ENCODE data around the gene RPS3.
"Not testable (repeated sequence)": the region's sequence is repeated elsewhere in the genome, so short reads cannot be mapped to it uniquely, and the experiment has no call there.

Gene RPS3

DNA sequence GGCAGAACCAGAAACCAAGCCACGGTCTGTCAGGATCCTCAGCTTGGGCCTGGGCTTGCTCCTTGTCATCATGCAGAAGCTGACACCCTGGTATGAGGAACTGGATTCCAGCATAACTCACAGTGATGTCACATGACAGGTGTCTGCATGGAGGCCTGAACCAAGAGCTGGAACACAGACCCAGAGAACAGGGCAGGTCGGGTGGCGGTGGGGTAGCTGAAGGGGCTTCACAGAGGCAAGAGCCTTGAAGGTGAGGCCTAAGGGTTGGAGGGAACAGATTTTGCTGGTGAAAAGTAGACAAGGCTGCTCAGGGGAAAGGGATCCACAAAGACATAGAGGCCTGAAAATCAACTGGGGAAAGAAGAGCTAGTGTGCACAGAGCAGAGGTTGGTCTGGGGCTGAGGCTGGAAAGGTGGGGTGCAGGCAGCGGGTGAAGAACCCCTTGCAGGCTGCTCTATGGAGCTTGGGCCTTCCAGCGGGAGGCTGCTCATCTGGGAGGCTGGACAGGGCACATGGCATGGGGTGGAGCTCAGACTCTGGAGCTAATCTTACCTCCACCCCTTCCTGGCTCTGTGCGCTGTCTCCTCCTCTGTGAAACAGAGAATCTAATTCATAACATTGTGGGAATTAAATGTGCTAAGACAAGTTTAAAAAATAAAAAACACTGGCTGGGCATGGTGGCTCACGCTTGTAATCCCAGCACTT is 18.4 kb upstream of the RPS3 start:
- DNase-seq = peak; percentile 68 to 86 (median 82)

DNA sequence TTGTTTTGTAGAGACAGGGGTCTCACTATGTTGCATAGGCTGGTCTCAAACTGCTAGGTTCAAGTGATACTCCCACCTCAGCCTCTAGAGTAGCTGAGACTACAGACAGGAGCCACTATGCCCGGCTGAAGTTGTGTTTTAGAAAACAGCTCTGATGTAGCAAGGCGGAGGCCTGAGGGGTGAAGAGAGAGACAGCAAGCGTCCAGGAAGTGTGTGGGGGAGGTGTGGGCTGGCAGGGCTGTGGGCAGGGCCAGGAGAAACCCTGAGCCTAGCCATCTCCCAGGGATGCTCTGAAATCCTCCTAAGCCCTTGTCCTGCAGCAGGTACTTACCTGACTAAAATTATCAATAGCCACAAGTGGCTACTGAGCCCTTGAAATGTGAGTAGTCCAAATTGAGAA is 16.1 kb upstream of the RPS3 start:
- peak; percentile 38 to 72 (median 54) for DNase-seq

DNA sequence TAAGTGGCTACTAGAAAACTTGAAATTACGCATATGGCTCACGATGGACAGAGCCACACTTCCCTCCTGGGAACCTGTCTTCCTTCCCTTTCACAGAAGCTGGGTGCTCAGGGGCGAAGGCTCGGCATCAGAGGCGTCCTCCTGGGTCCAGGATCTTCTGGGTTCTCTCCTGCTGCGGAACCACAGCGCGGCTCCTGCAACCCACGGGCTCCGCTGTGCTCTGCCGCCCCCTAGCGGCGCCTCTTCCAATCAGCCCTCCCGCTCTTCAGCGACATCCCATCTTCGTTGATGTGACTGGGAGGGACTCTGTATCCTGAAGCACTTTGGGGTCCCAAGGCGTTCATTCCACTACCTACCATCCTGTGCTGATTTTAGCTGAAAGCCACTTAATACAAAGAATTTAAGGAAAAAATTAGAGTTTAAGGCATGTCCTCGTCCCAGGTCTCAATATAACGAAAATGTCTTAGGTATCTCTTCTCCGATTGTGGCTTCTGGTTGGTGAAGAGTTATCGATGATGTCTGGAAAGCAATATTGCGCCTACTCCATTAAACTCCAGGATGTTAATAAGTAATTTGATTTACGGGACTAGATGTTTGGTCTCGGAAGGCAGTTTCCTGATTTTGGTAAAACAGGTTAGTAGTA is 14.8 kb upstream of the RPS3 start:
- peak; percentile 85 to 94 (median 92) for DNase-seq

DNA sequence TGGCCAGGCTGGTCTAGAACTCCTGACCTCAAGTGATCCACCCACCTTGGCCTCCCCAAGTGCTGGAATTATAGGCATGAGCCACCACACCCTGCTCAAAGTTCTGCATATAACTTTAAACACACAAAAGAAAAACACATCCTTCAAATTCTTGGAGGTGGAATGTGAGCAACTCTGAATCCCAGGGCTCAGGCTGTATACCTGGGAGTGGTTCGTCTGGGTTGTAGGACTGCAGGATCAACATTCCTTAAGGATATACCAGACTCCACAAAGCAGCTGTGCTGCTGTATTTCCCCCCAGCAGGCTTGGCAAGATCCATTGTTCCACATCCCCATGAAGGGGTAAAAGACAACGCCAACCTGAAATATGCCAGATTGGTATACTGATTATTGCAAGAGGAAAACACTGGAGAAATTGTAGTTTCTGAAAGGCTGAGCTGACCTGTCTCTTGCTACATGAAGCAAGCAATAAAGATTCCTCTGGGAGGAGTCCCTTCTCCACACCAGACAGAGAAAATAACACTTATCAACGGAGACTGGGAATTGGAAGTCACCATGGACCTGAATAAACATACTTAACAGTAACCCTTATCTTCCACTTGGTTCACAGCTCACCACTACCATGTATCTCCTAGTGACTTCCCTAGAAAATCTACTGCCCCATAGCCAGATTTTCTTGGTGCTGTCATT is 12.2 kb upstream of the RPS3 start:
- no peak for DNase-seq

DNA sequence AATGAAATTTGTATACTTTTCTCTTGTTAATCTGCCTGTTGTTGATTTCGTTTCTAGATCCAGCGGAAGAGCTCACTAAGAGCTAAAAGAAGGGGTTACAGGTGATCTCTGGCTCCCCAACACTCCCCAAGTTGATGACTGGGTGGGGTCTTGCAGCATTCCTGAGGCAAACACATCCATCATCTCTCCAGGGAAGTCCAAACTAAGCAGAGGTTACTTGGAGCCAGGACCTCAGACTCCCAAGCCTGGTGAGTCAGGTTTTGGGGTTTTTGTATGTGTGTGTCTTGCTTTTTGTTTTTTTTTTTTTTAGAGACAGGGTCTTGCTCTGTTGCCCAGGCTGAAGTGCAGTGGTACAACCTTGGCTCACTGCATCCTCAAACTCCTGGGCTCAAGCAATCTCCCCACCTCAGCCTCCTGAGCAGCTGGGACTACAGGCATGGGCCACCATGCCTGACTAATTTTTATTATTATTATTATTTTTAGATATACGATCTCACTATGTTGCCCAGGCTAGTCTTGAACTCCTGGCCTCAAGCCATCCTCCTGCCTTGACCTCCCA is 11.5 kb upstream of the RPS3 start:
- no peak for DNase-seq

DNA sequence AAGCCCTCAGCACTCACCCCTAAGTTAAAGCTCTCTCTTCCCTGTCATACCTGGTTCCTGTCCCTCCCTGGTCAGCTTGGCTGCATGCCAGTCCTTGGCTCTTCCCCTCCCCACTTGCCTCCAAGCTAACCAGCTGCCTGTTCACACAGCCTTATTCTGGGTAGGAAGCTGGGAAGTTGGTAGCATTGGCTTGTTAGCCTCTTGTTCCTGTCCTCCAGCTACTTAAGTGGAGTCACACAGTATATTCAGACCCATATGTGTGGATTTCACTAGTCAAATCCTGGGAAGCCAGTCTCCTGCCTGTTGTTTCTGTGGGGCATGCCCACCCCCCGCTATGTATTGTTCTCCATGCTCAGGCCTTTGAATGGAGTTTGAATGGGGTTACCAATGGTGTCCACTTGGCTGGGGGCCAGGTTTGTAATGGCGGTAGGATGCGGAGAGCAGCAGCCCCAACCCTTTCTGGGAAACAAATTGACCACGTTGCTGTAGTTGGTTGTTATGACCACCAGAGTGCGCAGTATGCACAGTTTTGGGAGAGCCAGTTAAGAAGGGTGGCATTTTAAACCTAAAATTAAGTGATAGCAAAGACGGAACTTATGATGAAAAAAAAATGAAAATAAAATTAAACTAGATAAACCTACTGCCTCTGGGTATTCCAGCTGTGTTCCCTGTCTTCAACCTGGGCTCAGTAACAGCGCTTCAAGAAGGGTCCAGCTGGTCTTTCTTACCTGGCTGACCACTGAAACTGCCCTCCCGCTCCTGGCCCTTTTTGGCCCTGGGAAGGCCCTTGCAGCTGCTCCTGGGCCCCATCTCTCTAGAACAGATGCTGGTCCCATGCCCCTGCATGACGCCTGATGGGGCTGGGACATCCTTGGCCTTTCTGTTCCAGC is 10.7 kb upstream of the RPS3 start:
- peak; percentile 79 to 86 (median 84) for DNase-seq

DNA sequence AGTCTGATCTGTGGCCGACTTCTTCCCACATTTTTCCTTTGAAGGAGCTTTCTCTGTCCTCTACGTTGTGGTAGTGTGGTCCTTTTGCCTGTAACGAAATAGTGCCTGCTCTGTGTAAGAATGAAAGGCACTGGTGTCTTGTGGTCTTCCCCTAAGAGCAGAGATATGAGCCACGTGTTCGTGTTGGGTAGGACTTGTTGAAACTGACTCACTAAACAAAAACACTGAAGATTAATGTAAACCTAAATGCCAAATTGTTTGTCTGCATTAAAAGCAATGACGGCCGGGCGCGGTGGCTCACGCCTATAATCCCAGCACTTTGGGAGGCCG is 10.1 kb upstream of the RPS3 start:
- no peak for DNase-seq

DNA sequence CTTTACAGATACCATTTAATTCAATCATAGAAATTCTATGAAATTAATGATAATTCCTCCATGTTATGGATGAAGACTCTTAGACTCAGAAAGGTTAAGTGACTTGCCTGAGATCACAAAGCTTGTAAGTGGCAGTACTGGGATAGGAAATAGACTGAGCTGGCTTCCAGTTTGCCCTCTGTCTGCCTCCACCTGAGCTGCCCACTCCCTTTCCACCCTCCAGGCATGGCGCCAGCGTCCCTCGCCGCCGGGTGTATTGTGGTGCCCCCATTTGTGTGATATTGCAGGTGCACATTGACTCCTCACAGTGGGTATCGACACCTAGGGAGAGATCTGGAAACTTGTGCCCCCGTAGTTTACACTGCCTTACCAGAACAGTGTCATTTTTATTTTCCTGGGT is 9.4 kb upstream of the RPS3 start:
- no peak for DNase-seq

DNA sequence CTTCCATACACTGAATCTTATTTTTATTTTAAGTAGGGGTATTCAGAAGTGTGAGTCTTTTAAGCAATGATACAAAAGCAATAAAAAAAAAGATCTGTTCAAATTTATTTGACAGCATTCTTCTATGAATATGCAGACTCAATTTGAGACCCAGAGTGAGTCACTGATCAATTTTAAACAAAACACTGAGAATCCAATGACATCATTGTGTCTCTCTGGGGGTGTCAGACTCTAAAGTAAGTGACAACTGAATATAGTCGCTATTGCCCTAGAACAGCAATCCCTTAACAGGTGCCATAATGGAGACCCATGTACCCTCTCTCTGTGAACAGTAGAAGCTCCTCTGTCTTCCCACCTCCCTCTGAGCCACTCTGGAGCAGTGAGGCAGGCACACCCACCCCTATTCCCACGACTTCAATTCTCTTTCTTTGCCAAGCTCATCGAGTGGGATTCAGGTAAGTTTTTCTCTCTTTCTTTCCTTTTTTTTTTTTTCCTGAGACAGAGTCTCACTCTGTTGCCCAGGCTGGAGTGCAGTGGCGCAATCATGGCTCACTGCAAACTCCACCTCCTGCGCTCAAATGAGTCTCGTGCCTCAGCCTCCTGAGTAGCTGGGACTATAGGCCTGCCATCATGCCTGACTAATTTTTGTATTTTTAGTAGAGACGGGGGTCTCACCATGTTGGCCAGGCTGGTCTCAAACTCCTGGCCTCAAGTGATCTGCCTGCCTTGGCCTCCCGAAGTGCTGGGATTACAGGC is 5.1 kb upstream of the RPS3 start:
- no peak for DNase-seq

DNA sequence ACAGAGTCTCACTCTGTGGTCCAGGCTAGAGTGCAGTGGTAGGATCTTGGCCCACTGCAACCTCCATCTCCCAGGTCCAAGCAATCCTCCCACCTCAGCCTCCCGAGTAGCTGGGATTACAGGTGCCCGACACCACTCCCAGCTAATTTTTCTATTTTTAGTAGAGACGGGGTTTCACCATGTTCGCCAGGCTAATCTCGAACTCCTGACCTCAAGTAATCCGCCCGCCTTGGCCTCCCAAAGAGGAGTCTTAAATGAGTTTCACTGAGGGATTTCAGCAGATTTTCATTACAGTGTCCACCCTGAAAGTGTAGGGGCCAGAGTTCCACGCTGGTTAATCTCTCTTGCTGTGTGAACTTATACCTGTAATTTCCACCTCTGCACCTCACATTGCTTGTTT is 412 bp upstream of the RPS3 start:
- no peak for DNase-seq

DNA sequence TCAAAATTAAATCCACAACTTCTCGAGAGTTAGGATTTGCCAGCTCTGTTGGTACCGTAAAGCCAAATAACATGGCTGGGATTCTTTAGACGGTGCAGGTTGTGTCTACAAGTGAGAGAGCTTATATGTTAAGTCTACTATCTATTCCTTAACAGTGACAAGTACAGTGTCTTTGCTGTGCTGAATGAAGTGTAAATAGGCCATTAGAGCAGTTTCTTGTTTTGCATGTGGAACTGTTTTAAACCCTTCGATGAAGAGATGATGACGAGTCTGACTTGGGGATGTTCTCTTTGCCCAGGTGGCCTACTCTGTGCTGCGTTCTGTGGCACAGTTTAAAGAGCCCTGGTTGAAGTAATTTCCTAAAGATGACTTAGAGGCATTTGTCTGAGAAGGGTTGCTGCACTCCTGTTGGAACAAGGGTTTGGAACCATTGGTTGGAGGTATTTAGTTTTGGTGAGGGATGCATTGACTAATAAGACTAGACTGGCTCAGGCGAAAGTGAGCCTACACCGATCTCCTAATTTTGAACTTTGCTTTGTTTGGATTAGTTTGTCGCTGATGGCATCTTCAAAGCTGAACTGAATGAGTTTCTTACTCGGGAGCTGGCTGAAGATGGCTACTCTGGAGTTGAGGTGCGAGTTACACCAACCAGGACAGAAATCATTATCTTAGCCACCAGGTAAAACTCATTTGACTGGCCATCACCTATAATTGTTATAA is 988 bp downstream of the RPS3 start:
- DNase-seq = peak in 2 of 4 experiments; percentile 21 to 24

DNA sequence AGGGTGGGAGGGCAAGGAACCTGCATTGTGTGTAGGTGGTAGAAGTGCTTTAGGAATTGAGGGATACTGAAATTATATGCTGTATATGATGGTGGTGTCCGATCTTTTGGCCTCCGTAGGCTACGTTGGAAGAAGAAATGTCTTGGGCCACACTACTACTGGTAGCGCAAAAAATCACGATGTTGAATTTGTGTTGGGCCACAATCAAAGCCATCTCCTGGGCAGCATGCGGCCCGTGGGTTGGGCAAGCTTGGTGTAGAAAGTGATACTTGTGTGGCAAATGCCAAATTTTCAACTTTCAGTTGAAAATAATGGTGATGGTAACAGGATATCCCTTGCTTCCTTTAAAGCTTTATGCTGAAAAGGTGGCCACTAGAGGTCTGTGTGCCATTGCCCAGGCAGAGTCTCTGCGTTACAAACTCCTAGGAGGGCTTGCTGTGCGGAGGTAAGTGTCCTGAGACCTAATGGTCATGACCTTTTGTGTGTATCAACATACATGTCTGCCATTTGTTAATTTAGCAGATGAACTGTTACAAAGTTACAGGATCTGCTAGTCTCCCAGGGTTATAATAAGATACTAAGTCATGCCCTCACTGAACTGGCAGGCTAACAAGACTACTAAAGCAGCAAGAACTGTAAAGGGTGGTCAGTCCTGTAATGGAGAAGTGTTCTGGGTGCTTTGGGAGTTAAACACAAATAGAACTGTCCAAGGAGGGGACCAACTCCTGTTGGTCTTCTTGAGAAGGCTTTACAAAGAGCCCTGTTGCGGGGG is 2.9 kb downstream of the RPS3 start:
- no peak for DNase-seq

DNA sequence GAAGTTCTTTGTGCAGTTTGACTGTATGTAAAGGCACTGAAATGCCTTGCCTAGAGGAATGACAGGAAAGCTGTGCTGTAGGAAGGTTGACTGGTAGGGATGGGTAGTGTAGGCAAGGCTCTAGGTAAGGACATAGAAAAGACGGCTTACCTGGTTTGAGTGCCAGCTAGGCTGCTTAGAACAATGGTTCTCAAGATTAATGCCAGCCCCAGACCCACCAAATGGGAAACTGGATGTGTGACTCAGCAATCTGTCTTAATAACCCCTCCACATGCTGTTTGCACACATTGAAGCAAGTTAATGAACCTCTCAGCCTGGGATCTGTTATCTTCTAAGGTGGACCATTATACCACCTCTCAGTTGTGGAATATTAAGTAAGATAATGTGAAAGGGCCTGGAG is 3.7 kb downstream of the RPS3 start:
- DNase-seq = no peak

DNA sequence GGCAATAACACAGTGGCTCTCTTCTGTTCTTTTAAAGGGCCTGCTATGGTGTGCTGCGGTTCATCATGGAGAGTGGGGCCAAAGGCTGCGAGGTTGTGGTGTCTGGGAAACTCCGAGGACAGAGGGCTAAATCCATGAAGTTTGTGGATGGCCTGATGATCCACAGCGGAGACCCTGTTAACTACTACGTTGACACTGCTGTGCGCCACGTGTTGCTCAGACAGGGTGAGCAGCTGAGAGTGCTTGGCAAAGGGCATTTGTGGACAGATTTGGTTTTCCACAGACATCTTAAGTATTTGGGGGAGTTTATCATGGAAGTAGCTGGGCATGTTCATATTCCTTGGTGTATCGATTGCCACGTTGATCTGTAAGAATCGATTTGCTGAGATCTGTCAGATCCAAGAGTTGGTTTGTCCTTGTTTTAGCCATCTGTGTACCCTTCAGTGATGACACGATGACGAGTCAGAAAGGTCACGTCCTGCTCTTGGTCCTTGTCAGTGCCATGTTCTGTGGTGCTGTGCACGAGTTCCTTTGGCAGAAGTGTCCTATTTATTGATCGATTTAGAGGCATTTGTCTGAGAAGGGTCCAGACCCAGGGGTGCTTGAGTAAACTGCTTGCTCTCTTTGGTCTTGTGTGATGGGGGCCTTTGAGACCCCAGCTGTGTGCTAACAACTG is 4.8 kb downstream of the RPS3 start:
- no peak for DNase-seq

DNA sequence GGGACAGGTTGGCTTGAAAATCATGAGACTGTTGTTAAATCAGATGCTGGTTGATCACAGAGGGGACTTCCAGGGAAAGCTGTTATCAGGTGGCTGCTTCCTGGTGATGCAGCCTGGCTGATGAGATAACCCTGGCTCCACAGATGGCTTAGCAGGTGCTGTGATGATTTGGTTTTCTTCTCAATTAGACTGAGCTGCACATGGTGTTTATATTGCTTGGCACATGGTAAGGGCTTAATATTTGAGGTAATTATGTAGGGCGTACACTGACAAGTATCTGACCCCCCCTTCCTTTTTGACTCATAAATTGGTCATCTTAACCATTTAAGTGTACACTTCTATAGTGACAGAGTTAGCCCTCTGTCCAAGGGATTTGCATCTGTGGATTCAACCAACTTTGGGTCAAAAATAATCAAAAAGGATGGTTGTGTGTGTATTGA is 7.0 kb downstream of the RPS3 start:
- no peak for DNase-seq

DNA sequence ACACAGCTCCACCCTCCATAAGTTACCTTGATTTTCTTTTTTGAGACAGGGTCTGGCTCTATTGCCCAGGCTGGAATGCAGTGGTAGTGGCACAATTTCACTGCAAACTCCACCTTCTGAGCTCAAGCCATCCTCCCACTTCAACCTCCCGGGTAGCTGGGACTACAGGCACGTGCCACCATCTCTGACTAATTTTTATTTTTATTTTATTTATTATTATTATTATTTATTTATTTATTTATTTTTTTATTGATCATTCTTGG is 9.6 kb downstream of the RPS3 start:
- DNase-seq = no peak

DNA sequence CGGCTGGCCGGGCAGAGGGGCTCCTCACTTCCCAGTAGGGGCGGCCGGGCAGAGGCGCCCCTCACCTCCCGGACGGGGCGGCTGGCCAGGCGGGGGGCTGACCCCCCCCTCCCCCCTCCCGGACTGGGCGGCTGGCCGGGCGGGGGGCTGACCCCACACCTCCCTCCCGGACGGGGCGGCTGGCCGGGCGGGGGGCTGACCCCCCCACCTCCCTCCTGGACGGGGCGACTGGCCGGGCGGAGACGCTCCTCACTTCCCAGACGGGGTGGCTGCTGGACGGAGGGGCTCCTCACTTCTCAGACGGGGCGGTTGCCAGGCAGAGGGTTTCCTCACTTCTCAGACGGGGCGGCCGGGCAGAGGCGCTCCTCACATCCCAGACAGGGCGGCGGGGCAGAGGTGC is 10.7 kb downstream of the RPS3 start:
- DNase-seq = not testable (repeated sequence)

DNA sequence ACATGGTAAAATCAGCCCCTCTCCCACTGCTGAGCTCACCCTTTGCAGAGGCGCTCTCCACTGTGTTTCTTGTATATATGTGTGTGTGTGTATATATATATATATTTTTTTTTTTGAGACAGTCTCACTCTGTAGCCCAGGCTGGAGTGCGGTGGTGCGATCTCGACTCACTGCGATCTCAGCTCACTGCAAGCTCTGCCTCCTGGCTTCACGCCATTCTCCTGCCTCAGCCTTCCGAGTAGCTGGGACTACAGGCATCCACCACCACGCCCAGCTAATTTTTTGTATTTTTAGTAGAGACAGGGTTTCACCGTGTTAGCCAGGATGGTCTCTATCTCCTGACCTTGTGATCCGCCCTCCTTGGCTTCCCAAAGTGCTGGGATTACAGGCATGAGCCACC is 13.8 kb downstream of the RPS3 start:
- DNase-seq = not testable (repeated sequence)

DNA sequence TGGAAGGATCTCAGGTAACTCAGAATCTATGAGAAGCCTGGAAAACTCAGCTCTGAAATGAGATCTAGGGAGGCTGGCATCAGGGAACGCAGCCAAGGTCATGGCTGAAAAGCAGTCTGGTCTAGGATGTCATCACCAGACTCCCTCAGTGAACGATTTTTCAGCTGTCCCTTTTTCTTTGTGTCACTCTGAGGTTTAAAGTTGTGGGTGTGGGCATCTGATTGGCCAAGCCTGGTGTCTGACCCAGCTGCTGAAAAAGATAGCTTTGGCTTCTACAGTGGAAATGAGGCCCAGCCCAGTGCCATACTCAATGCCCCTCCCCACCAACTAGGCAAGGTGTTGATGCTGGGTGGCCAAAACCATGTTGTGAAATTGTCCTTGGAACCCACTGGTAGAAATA is 14.5 kb downstream of the RPS3 start:
- DNase-seq = no peak

All from suppressor macrophage (primary cell).